B cell (primary cell): Measurements from ENCODE around the gene ARHGAP33.

Experiments
- CTCF ChIP-seq: fragments of 200-600 bp; IDR thresholded peaks from one replicate; pipeline ENCODE4 v1.8.0; 2022; ENCODE audit warnings: antibody characterized with exemption, mild to moderate bottlenecking
- EZH2 ChIP-seq: IDR thresholded peaks from 2 replicates; pipeline ENCODE4 v1.6.1; 2012; ENCODE audit warnings: borderline replicate concordance, low read depth, mild to moderate bottlenecking, moderate library complexity, low read length; ENCODE audit not compliant: insufficient read depth, poor library complexity, severe bottlenecking

- no peak for TF ChIP-seq CTCF
- TF ChIP-seq EZH2 = no peak
Measured at GRCh38 chr19:35790981-35791813, 15.8 kb downstream of the ARHGAP33 start.
